B cell (primary cell): ENCODE results near the gene CD72.

Experiments used
- EZH2 ChIP-seq: IDR thresholded peaks from 2 replicates; pipeline ENCODE4 v1.6.1; 2012; ENCODE audit warnings: borderline replicate concordance, low read depth, mild to moderate bottlenecking, moderate library complexity, low read length; ENCODE audit not compliant: insufficient read depth, poor library complexity, severe bottlenecking
- TF ChIP-seq, protein P1 (sequence below): fragments of 200-600 bp; IDR thresholded peaks from one replicate; pipeline ENCODE4 v1.8.0; 2022; ENCODE audit warnings: antibody characterized with exemption, mild to moderate bottlenecking

DNA sequence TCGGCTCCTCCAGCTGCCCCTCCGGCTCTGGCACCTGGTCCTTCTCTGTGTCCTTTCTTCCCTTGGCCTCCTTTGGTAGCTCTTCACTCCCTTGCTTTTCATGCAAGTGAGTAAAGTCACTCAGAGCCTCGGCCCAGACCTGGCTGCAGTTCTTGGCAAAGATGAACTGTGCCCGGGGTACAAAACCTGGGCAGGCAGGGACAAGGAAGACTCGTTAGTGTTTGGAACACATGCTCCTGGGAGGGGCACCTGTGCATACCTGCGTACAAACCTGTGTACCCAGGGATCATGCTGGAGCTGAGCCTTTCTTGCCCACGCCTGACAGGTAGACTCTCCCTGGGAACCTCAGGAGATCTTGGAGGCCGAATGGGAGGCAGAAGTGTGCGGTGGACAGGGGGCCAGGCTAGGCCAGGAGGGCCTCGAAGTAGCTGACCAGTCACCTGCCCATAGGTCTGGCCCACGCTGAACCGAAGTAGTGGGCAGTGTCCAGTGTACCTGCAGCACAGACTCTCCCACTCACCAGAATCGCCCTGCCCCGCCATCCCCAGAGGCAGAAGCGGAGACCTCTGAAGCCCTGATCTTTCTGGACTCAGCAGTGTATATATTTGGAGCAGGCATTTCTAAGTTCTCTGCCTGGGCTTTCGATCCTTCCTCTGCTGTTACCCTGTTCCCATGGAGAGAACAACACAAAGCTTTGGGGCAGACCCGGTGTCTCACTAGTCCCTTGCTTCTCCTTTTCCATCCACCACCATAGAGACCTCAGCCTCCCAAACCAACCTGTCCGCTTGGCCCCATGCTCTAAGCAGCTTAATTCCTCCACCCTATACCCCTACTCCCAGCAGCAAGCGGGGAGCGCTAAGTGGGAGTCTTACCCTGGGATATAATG, 55.1 kb downstream of the CD72 start:
- TF ChIP-seq, protein P1, sequence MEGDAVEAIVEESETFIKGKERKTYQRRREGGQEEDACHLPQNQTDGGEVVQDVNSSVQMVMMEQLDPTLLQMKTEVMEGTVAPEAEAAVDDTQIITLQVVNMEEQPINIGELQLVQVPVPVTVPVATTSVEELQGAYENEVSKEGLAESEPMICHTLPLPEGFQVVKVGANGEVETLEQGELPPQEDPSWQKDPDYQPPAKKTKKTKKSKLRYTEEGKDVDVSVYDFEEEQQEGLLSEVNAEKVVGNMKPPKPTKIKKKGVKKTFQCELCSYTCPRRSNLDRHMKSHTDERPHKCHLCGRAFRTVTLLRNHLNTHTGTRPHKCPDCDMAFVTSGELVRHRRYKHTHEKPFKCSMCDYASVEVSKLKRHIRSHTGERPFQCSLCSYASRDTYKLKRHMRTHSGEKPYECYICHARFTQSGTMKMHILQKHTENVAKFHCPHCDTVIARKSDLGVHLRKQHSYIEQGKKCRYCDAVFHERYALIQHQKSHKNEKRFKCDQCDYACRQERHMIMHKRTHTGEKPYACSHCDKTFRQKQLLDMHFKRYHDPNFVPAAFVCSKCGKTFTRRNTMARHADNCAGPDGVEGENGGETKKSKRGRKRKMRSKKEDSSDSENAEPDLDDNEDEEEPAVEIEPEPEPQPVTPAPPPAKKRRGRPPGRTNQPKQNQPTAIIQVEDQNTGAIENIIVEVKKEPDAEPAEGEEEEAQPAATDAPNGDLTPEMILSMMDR = no peak
- TF ChIP-seq EZH2 = no peak
